ENCODE results near the gene TMEM179.
"Not testable (repeated sequence)": the region's sequence is repeated elsewhere in the genome, so short reads cannot be mapped to it uniquely, and the experiment has no call there.

The TMEM179 gene

DNA sequence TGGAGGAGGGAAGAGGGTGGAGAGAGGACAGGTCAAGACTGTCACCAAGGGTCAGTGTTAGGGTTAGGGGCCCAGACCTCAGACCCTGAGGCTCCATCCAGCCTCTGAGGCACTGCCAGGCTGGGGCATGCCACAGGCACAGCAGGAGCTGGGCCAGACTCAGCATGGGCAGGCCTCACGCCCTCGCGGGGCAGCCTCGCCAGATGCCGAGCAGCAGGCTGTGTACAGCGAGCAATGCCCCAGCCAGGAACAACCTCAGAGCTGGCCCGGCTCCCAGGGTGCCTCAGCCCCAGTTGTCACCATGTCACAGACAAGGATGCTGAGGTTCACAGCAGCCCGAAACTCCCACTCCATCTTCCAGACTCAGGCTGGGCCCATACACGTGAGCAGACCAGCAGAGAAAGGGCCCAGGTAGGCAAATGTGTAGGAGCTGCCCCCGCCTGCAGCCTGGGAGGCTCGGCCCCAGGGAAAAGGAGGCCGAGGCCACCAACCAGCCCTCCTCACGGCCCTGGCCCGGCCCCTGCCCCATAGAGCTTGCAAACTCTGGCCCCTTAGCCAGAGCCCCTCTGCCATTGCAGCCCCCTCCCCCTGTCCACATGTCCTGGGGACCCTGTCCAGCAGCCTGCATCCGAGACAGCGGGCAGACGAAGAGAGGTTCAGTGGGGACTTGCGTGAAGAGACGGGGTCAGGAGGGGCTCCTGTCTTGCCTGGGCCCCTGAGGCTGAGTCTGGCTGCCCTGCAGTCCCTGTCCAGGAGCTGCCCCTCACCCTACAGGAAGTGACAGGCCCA, 17.5 kb downstream of the TMEM179 start:
- DNase-seq (ENCODE audit: low spot score): no peak

DNA sequence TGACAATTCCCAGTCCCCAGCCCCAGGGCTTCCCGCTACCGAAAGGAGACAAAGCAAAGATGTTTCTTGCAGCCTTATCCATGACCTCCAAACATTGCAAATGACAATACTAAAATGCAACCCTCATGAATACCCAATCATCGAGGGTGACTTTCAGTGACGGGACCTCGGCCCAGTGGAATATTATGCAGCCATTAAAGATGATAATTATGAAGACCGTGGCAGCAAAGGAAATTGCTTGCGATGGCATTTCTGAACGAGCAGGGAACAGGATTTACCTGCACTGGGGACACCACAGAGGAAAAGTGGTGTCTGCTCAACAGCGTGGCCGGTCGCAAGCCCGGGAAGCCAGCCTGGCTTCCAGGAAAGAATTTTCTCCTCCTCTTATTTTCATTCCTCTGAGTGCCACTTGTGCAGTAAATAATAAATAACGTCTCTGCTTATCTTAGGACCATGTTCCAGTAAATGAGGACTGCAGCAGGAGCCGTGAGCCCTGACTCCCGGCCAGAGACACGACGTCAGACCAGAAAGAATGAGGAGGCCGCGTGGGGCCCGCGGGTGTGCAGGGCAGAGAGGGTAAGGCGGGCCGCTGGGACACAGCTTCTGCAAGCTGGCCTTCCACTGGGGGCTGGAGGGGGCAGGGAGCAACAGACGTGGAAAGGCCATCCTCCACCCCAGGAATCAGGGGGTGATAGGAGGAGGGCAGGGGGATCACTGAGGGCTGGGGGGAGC, 18.4 kb downstream of the TMEM179 start:
- no peak for DNase-seq (ENCODE audit: low spot score)

DNA sequence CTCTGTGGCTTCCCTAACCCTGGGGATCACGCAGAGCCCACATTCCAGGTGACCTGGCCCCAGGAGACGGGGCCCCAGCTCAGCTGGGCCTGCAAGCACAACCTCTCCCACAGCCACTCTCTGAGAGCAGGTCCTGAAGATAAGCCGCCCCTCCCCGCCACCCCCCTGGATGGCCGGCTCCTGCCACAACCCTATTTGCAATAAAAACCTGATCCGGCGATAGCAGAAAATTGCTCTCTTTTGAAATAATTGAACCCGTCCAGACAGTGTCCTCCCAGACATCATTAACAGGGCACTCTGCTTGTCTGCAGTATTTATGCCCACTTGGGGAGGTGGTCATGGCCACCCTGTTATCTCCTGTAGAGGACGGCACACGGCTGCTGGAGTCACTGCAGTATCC, 20.0 kb downstream of the TMEM179 start:
- no peak for DNase-seq (ENCODE audit: low spot score)

DNA sequence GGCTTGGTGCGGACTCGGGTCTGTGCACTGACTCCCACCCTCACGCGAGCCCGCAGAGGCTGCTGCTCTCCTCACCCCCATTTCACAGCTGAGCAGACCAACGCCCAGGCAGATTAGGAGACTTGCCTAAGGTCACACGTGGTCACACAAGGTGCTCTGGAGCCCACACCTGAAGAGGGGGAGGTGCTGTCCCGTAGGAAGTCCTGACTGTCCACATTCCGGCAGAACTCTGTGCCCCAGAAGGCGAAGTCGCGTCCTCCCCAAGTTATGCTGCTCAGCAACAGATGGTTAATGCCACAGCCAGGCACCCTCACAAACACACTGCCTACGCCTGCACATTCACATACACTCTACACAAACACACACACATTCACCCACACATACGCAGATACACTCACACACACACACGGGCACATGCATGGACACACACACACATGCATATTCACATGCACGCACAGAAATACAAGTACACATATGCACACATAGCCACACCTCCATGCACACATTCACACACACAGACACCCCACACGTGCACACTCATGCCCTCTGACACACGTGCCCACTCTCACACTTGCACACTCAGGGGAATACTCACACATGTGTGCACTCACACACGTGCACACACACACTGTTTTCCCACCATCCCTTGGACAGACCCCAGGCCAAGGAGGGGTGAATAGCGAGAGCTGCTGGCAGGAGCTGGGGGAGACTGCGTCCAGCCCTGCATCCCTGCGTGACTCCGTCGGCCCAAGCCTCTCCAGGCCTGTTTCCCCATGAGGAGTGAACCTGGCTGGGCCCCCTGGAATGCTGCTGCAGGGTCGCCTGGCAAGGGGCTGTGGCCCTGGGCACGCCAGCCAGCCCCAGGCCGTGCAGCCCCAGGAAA, 20.9 kb downstream of the TMEM179 start:
- no peak for DNase-seq (ENCODE audit: low spot score)

DNA sequence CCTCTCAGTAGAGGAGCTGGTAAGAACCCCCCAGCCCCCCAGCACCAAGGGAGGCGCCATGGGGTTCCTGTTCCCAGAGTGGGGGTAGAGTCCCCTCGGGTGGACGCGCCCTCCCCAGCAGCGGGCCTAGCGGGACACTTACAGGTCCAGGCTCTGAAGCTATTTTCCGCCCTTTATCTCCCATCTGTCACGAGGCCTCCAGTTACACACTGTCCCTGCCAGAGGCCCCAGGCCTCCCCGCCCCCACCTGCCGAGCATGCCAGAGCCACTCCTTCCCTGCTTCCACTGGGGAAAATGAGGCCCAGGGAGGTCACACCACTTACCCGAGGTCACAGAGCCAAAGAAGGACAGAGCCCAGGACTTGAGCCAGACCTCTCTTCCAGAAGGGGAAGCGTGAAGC, 21.9 kb downstream of the TMEM179 start:
- DNase-seq (ENCODE audit: low spot score): no peak

DNA sequence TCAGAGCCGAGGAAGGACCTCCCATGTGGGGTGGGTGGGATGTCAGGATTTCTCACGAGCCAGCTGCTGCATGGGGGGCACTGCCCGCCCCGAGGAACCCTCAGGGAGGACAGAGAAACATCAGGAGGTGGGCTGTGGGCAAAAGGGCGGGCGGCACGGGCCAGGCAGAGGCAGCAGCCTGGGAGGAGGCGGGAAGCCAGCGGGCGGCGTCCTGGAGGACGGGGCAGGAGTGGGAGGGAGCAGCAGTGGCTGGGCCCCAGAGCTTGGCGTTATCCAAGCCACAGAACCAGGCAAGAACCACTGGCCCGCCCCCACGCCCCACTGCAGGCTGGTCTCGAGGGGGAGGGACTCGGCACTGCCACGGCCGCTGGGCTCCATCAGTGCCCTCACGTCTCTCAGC, 22.6 kb downstream of the TMEM179 start:
- no peak for DNase-seq (ENCODE audit: low spot score)

DNA sequence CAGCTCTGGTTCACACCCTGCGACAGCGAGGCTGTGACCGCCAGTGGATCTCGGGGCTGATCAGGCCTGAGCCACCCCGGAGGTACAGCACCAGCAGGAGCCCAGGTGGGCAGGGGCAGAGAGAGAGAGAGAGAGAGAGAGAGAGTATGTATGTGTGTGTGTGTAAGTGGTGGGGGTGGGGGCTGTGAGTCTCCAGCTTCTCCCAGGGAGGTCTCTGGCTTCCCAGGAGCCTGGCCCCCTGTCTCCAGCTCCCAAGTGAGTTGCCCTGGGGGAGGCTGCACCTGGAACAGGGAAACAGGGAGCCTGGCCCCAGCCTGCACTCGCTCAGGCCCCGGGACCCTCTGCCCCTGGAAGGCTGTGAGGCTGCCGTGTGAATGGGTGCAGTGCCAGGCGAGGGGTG, 23.1 kb downstream of the TMEM179 start:
- DNase-seq (ENCODE audit: low spot score): no peak

DNA sequence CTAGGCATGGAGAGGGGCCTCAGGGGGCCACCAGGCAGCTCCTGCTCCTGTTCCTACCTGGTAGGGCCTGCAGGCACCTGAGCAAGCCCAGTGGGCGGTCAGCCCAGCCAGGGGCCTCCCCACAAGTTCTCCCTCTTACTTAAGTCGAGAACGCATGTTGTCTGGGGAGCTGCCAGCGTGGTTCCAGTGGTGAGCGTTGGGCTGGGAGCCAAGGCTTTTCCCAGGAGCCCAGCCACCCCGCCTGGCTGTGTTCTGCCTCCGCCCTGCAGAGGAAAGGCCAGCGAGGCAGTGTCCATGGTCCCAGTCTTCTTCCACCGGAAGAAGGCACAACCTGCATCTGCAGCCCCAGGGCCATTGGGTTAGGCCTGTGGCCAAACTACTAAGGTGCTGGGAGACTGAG, 23.6 kb downstream of the TMEM179 start:
- DNase-seq (ENCODE audit: low spot score): no peak

DNA sequence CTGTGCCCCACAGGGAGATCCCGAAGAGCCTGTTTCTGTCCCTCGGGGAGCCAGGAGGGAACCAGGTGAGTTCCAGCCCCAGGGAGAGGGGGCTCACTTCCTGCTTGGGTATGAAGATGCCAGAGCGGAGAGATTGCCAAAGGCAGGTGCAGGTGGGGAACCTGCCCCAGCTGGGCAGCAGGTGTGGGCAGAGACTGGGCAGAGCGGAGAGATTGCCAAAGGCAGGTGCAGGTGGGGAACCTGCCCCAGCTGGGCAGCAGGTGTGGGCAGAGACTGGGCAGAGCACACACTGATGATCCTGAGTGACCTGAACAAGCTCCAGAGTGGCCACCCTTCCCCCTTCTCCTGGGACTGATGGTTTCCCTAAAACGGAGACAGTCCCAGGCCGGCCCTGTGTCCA, 24.6 kb downstream of the TMEM179 start:
- not testable (repeated sequence) for DNase-seq (ENCODE audit: low spot score)

DNA sequence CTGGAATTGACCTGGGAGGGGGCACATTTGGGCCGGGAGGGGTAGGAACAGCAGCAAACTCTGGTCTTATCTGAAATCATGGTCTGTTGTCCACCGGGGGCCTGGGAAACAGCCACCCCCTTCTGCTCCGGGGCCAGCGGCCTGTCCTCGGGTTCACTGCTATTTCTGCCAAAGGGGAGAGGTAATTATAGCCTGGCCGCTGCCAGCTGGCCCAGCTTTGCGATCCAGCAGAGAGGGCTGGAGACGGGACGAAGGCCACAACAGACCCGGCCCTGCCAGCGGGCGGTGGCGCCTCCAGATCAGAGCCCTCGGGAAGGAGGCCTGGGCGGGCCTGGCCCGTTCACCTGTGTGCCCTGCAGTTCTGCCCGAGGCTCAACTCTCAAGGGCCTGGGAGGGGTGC, 25.1 kb downstream of the TMEM179 start, which contains the start of gene C14orf180:
TSS of gene C14orf180 (plus strand) at position 258 of the 400 bp plus-strand sequence. CDS start 6,667 bp downstream, outside the sequence.
- DNase-seq (ENCODE audit: low spot score): no peak

DNA sequence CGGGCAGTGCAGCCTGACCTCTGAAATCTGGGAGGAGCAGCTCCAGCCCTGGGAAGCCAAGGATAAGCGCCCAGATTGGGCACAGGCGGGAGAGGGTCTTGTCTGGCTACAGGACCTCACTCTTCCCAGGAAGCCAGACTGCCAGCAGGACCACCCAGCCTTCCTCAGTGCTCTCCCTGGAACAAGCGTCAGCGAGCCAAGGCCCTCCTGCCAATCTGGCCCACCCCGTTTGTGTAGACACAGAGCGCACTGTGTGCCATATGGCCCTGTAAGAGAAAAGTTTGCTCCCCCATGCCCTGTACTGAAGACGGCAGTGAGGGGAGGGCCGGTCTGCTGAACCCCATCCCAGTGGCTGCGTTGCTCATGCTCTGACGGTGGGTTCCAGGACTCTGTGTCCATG, 26.3 kb downstream of the TMEM179 start:
- DNase-seq (ENCODE audit: low spot score): no peak

DNA sequence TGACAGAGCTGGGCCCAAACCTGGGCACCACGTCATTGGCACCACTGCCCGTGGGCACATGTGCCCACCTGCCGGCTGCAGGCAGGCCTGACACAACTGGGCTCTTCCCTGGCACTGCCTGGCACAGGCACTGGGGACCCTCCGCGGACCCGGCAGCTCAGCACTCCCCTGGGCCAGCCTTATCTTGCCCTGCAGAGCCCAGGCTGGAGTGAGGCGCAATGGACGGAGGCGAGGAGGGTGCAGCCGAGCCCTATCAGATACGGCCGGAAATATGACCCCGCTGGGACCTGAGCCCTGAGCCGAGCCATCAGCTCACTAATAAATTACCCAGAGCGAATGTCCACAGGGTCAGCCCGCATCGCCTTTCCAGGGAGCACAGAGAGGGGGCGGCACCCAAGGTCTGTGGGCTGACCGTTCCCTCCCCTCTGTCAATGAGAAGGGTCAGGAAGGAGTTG, 26.7 kb downstream of the TMEM179 start:
- DNase-seq (ENCODE audit: low spot score): no peak

DNA sequence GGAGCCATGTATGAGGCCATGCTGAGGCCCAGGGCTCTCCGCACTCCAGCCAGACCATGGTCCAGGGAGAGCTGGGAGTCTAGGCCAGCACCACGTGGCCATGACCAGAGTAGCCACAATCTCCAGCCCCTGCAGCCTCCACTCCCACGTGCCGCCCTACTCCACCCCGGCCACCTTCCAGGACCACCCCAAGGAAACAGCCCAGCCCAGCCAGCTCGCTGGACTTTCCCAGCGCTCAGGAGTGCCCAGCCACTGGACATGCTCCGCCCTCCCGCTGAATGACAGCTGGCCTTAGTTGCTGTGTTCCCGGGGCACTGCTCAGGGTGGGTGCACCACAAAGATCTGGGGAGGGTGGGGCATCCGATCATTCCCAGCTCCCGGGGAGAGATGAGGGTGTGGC, 27.1 kb downstream of the TMEM179 start:
- no peak for DNase-seq (ENCODE audit: low spot score)

DNA sequence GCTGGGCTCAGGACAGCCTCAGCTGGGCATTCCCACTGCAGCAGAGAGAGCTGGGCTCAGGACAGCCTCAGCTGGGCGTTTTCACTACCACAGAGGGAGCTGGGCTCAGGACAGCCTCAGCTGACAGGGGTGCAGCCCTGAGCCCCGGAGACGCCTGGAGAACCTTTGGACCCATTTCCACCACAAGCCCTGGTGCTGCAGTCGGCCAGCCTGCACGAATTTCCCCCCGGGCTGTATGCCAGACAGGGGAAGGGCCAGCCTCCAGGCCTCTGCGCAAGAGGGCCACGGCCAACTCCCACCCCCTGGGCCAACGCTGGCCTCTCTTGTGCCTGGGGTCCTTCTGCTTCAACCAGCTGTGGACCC, 27.6 kb downstream of the TMEM179 start:
- no peak for DNase-seq (ENCODE audit: low spot score)

DNA sequence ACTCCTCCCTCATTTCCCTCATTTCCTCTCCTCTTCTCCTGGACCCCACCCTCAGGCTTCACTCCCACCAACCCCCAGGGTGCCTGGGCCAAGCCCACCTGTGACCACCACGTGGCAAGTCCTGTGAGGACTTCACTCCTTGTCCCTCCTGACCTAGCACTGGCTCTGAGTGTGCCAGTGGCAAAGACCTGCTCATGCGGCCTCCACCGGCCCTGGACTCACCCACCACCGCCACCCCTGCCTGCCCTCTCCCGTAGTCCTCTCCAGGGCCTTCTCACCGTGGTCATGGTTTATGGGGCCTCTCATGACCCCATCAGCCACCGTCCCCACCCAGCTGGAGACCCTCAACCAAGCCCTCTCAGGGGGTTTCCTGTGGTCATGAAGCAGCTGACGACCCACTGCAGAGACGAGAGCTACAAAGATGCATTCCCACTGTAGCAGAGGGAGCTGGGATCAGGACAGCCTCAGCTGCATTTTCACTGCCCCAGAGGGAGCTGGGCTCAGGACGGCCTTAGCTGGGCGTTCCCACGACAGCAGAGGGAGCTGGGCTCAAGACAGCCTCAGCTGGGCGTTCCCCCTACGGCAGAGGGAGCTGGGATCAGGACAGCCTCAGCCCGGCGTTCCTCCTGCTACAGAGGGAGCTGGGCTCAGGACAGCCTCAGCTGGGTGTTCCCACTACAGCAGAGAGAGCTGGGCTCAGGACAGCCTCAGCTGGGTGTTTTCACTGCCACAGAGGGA, 28.2 kb downstream of the TMEM179 start:
- no peak for DNase-seq (ENCODE audit: low spot score)

DNA sequence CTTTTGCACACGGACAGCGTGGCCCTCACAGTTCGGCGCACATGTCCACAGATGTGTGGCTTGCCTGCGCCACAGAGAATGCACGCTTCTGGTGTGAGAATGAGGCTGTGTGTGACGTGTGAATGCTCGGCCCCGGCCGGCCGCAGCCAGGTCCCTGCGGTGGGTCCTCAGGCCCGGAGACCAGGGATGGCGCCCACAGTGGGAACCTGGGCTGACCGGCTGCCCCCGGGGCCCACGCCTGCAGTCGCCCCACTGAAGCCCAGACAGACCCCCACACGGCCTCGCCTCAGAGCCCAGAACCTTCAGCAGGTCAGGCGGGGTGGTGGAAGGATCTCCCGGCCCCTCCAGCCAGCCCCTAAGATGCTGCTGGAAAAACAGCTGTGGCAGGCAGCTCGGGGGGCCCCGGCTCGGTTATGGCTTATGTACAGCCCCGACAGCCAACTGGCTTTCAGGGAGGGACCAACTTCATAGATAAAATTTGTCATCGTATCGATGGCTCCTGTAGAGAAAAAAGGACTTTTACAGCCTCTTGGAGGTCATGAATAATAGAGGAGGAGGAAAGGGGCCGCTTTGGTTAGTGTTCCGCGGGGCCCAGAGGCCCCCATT, 29.5 kb downstream of the TMEM179 start:
- no peak for DNase-seq (ENCODE audit: low spot score)

DNA sequence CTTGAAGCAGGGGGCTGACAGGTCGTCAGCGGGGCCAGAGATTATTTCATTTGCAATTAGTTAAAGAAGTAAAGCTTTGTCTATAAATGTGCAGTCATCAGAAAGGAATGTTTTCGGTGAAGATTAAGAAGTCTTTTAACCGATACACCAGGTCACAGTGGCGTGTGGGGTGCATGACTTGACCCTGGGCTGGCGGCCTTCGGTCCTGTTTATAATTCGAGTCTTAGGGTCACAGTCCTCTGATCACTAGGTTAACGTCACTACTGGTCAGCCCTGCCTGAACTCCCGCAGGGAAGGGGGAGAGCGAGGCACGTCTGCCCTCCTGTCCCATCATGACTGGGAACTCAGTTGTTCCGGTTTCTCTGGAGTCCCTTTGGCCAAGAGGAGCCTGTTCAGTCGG, 30.0 kb downstream of the TMEM179 start:
- DNase-seq (ENCODE audit: low spot score): no peak

DNA sequence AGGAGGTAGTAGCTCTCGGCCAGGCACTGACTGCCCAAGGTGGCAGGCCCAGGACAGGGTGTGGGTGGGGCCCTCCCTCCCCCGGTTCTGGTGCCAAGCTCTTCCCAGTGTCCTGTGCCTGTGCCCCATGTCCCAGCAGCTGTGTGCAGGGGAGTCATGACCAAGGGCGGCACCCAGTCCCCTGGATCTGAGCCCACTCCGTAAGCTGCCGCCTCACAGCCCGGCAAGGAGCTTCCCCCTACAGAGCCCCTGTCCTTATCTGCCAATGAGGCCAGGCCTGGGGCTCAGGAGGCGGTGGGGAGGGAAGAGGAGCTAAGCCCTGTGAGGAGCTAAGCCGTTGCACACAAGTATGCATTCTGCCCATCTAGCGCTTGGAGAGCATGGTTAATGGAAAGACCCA, 30.6 kb downstream of the TMEM179 start:
- no peak for DNase-seq (ENCODE audit: low spot score)

DNA sequence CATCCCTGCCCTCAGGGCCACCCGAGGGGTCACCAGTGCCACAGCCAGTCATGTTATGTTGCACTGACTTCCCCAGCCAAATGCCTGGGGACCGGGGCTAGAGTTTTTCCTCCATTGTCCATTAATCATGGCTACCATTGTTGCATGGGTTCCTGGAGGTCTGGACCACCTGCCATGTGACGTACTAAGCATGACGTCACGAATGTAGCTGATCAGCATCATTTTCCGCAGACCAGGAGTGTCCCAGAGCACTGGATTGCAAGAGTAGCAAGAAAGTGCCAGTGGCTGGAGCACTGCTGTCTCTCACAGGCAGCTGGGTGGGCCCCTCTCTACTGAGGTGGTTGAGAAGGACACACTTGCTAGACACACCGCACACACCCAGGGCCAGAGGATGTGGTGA, 31.9 kb downstream of the TMEM179 start:
- DNase-seq (ENCODE audit: low spot score): no peak

DNA sequence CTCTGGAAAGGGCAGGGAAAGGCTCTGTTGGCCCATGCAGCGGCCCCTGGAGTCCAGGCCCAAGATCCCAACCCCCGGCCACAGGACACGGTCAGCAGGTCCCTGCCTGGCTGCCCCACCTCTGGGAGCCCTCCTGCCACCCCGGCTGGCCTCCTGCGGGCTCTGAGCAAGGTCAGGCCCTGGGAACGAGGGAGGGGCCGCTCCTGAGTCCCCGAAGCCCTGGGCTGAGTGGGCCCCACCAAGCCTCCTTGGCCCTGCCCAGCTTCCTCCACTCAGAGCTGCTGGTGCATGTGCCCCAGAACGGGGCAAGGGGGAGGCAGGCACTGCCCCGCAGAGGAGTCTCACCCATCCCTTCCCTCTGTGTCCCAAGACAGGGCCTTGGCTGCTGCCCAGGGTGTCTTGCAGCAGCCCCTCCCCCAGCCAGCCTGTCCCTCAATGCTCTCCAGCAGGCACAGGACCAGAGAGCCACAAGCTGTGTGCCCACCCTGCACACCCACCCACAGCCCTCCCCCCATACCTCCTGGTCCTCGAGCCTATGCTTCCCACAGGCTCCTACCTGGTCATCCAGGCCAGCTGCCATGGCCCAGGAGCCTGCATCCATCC, 32.4 kb downstream of the TMEM179 start:
- no peak for DNase-seq (ENCODE audit: low spot score)

DNA sequence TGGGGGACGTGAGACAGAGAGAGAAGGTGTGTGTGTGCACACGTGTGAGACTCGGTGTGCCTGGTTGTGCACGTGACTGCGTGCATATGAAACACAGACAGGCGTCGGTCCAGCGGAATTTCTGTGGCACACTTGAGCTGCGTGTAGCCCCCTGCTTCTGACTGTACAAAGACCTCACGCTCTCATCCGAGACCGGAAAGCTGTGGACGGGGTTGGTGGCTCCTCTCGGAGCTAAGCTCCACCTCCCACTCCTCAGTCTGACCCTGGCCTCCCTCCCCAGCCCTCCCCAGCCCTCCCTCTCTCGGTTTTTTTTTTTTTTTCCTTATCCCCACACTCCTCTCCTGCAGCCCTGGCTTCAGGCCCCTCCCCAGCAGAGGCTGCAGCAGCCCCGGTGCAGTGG, 33.3 kb downstream of the TMEM179 start:
- DNase-seq (ENCODE audit: low spot score): no peak
